SH-SY5Y (cell line): ENCODE results near the gene HMX3.

Source experiments
- GATA2 ChIP-seq: IDR thresholded peaks from 2 replicates; pipeline ENCODE4 v1.6.1; 2011; ENCODE audit warnings: mild to moderate bottlenecking, low read depth, low read length
- GATA3 ChIP-seq: IDR thresholded peaks from 2 replicates; pipeline ENCODE4 v1.6.1; 2011; ENCODE audit warnings: low read depth, mild to moderate bottlenecking, low read length, moderate library complexity

DNA sequence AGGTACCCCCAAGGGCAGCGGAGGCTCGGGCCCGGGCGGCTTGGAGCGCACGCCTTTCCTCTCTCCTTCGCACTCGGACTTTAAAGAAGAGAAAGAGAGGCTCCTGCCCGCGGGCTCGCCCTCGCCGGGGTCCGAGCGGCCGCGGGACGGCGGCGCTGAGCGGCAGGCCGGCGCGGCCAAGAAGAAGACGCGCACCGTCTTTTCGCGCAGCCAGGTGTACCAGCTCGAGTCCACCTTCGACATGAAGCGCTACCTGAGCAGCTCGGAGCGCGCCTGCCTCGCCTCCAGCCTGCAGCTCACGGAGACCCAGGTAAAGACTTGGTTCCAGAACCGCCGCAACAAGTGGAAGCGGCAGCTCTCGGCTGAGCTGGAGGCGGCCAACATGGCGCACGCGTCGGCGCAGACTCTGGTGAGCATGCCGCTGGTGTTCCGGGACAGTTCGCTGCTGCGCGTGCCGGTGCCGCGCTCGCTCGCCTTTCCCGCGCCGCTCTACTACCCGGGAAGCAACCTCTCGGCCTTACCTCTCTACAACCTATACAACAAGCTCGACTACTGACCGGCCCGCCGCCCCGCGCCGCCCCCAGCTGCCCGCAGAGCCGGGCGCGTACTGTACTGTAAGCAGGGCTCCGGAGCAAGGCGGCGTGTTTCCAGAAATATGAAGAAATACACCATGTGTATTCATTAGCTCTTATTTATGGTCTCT is 13.9 kb downstream of the HMX3 start:
- TF ChIP-seq GATA2 (no peak), GATA3 (no peak)
